Retinal pigment epithelial cell (primary cell): Measurements from ENCODE around the gene F2RL2.
A peak's percentile ranks its signal among the peaks of the same experiment; 100 is the strongest.

Source experiments
- DNase-seq: peaks from one replicate; pipeline ENCODE4 v3.0.0-alpha.2; 2010; ENCODE audit warnings: low read depth
- H3K4me3 ChIP-seq: 2 replicates; pipeline ENCODE4 v1.5.1; 2011; ENCODE audit warnings: mild to moderate bottlenecking, low read length, control low read depth, moderate library complexity
- TF ChIP-seq, protein P1 (sequence below): conservative IDR thresholded peaks from 2 replicates; pipeline ENCODE4 v1.5.1; 2011; ENCODE audit warnings: low read depth, low read length, control low read depth, inconsistent platforms

Gene F2RL2, protein sequence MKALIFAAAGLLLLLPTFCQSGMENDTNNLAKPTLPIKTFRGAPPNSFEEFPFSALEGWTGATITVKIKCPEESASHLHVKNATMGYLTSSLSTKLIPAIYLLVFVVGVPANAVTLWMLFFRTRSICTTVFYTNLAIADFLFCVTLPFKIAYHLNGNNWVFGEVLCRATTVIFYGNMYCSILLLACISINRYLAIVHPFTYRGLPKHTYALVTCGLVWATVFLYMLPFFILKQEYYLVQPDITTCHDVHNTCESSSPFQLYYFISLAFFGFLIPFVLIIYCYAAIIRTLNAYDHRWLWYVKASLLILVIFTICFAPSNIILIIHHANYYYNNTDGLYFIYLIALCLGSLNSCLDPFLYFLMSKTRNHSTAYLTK

DNA sequence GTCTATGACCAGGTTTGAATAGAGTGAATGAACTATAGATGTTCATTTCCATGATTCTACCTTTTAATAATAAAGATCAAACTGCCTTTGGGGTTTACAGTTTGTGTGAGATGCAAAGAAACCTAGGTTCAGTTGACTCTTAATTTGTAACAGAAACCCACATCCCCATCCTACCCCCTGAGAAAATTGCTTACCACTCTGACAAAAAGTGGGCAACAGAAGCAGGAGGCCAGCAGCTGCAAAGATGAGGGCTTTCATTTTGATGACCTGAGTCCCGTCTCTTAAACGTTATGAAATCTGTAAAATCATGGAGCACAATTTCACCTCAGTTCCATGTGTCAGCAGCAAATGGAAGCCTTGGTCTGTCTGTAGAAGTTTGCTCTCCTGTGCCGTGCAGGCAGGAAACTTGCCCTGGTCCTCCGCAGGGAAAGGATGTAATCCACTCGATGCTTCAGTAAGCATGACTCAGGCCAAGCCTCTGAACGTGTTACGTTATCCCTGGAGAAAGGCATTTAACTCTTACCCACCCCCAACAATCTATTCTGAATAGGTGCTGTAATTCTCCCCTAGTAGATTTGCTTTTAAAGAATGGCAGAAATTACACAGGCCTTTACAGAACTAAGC lies at the start of gene F2RL2:
F2RL2 (minus strand) TSS at position 431 of the 624 bp plus-strand sequence; CDS start at position 258, 173 bp downstream.
- H3K4me3 ChIP-seq, result peak within 1 kb of the TSS; percentile 62
- peak; percentile 83 for DNase-seq
- TF ChIP-seq, protein P1, sequence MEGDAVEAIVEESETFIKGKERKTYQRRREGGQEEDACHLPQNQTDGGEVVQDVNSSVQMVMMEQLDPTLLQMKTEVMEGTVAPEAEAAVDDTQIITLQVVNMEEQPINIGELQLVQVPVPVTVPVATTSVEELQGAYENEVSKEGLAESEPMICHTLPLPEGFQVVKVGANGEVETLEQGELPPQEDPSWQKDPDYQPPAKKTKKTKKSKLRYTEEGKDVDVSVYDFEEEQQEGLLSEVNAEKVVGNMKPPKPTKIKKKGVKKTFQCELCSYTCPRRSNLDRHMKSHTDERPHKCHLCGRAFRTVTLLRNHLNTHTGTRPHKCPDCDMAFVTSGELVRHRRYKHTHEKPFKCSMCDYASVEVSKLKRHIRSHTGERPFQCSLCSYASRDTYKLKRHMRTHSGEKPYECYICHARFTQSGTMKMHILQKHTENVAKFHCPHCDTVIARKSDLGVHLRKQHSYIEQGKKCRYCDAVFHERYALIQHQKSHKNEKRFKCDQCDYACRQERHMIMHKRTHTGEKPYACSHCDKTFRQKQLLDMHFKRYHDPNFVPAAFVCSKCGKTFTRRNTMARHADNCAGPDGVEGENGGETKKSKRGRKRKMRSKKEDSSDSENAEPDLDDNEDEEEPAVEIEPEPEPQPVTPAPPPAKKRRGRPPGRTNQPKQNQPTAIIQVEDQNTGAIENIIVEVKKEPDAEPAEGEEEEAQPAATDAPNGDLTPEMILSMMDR, result no peak

DNA sequence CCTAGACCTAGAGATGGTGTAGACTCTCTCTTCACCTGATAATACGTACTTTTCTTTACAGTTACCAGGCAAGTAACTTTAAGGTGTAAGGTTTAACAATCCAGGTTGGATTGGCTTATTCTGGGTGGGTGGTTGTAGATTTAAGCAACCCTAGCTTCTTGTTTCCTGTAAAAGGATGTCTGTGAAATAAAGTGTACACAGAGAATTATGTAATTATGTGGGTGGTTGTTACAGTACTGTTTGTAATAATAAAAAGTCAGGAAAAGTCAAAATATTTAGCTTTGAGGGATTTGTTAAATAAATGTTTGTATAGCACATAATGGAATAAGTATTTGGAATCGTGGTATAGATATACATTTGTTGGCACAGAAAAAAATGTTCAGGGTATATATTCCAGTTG lies 49.0 kb upstream of the F2RL2 start:
- no peak overlapping the region for H3K4me3 ChIP-seq
- no peak for DNase-seq
- TF ChIP-seq, protein P1, result no peak

DNA sequence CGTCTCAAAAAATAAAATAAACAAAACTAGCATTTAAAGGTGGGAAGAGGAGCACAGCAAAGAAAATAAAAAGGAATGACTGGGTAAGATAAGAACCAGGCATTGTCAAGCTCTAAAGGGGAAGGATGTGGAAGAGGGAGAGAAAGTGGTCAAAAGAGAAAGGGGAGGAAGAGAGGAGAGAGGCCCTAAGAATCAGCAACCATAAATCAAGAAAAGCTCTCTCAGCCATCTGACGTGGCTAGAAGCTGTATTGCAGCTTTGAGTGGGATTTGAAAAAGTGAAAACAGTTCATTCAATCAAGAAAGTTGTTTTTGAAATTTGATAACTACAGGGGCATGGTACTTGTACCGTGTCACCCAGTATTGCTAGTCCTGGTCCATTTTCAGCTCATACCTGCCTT lies 47.3 kb upstream of the F2RL2 start:
- TF ChIP-seq, protein P1, result no peak
- H3K4me3 ChIP-seq, result no peak overlapping the region
- no peak for DNase-seq

DNA sequence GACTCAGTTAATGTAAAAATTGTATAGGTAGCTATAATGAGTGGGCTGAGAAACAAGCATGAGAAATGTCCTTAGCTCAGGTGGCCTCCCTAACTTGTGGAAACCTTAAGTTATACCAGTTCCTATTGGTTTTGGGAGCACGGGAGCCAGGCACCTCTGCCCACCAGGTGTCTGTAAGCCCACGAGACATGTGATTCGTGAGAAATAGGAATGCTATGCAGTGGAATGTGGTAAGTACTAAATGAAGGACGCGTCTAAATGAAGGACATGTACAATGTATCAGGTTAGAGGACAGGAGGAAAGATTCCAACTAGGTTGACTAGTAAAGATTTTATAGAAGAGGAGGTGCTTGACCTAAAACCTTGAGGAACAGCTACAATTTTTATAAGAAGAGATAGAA lies 46.0 kb upstream of the F2RL2 start:
- DNase-seq, result no peak
- TF ChIP-seq, protein P1, result no peak
- no peak overlapping the region for H3K4me3 ChIP-seq

DNA sequence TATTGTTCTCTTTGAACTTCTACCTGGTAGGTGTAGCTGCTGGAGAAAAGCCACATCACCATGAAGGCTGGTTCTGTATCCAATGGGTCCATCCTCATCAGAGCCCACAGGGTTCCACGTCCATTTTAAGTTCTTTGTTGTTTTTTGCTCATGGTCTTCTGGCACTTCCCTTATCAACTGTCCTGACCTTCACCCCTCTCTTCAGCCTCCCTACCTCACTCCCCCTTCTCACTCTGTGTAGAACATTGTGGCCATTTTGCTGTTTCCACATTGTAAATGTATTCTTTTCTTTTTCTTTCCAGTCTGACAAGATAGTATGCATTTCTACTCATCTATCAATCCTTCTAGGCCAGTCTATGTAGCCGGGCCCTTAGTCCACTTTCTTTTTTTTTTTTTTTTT lies 44.3 kb upstream of the F2RL2 start:
- TF ChIP-seq, protein P1, result no peak
- no peak overlapping the region for H3K4me3 ChIP-seq
- no peak for DNase-seq

DNA sequence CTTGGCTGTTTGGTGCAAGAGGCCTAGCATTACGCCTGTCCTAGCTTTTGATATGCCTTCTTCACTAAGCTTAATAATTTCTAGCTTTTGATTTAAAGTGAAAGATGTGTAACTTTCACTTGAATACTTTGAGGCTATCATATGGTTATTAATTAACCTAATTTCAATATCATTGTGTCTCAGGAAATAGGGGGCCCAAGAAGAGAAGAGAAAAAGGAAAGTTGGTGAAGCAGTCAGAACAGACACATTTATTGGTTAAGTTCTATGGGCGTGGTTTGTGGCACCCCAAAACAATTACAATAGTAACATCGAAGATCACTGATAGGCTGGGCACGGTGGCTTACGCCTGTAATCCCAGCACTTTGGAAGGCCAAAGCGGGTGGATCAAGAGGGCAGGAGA lies 40.9 kb upstream of the F2RL2 start:
- TF ChIP-seq, protein P1, result no peak
- no peak for DNase-seq
- no peak overlapping the region for H3K4me3 ChIP-seq

DNA sequence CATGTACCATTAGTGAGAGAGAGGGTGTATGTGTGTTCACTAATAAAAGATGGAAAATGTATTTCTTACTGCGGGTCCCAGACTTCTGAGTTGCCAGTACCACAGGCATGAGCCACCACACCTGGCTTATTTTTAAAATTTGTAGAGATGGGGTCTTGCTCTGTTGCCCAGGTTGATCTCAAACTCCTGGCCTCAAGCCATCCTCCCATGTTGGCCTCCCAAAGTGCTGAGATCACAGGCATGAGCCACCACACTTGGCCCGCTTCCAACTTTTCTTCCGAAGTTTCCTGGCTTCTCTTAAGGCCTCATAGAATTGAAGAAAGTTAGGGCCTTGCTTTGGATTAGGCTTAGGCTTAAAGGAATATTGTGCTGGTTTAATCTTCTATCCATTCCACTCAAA lies 40.4 kb upstream of the F2RL2 start:
- TF ChIP-seq, protein P1, result no peak
- no peak for DNase-seq
- H3K4me3 ChIP-seq, result no peak overlapping the region
